AG08395 (cell line): ENCODE measurements around the gene SYP.
"Not testable (repeated sequence)": the region's sequence is repeated elsewhere in the genome, so short reads cannot be mapped to it uniquely, and the experiment has no call there.

Source experiments
- DNase-seq: peaks from one replicate; pipeline ENCODE4 v3.0.0; 2012; ENCODE audit warnings: mixed read lengths, low spot score

SYP gene

GRCh38 chrX:49166914-49167739, 32.9 kb downstream of the SYP start:
- DNase-seq: peak; percentile 61

- no peak for DNase-seq
Measured at GRCh38 chrX:49165901-49166881, 33.8 kb downstream of the SYP start.

GRCh38 chrX:49164589-49165360, 35.2 kb downstream of the SYP start:
- no peak for DNase-seq

DNA sequence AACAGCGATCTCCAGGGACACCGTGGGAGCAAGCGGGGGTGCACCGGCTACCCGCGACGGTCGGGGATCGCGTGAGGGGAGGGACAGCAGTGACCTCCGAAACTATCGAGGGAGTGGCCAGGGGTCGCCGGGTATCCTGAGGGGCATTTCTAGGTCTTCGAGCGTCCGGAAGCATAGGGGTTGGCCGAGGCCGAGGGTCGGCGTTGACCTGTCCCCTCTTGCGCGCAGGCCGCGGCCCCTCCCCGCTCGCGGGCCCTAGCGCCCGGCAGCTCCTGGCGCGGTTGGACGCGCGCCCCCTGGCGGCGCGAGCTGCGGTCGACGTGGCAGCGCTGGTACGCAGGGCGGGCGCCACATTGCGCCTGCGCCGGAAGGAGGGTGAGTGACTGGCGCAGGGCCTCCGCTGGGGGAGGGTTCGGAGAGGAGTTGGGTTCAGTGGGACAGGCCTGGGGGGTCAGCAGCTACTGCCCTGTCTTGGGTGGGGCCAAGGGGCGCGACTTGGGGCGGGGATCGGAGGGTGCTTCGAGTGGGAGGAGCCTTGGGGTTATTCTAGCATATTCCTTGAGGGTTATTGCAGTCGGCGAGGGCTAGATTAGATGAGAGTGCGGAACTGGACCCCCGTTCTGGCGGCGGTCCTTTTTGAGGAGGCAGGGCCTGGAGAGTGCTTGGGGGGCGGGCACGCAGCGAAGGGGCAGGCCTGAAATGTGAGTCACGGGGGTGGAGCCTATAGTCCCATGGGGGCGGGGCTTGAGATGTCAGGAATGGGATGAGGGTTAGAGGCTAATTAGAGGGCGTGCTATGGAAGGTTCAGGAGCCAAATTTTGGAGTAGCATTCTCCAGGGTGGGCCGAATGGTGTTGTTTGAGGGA, 36.2 kb downstream of the SYP start:
- peak; percentile 74 for DNase-seq

- no peak for DNase-seq
Measured at GRCh38 chrX:49162620-49163019, 37.4 kb downstream of the SYP start, which contains the start of gene MAGIX. MAGIX (plus strand) TSS chrX:49162758; CDS start chrX:49162890, 132 bp downstream.

DNA sequence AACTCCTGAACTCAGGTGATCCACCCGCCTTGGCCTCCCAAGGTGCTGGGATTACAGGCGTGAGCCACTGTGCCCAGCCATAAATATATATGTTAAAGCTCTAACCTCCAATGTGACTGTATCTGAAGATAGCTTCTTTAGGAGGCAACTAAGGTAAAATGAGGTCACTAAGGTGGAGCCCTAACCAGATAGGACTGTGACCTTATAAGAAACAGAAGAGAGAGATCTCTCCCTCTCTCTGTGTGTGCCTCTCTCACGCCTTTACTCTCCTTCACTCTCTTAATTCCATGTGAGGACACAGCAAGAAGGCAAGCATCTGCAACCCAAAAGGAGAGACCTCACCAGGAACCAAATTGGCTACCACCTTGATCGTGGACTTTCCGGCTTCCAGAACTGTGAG, 38.4 kb downstream of the SYP start:
- no peak for DNase-seq

- no peak for DNase-seq
Measured at GRCh38 chrX:49160908-49161307, 39.1 kb downstream of the SYP start.

- no peak for DNase-seq
Measured at GRCh38 chrX:49157194-49157593, 42.8 kb downstream of the SYP start.

DNA sequence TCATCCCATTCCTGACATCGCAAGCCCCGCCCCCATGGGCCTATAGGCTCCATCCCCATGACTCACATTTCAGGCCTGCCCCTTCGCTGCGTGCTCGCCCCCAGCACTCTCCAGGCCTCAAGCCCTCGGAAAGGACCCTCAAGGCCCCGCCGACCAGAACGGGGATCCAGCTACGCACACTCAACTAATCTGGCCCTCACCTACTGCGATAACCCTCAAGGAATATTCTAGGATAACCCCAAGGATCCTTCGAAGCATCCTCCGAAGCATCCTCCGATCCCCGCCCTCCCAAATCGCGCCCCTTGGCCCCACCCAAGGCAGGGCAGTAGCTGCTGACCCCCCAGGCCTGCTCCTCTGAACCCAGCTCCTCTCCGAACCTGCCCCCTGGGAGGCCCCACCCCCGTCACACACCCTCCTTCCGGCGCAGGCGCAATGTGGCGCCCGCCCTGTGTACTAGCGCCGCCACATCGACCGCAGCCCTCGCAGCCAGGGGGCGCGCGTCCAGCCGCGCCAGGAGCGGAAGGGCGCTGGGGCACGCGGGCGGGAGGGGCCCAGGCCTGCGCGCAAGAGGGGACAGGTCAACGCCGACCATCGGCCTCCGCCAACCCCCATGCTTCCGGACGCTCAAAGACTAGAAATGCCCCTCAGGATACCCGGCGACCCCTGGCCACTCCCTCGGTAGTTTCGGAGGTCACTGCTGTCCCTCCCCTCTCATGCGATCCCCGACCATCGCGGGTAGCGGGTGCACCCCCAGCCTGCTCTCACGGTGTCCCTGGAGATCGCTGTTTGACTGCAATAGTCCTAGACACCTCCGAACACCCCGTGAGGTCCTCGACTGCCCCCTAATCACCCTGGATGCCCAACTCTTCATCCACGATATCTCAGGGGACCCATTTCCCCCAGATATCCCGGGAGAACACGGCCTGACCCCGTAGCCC, 43.8 kb downstream of the SYP start:
- peak; percentile 88 for DNase-seq

DNA sequence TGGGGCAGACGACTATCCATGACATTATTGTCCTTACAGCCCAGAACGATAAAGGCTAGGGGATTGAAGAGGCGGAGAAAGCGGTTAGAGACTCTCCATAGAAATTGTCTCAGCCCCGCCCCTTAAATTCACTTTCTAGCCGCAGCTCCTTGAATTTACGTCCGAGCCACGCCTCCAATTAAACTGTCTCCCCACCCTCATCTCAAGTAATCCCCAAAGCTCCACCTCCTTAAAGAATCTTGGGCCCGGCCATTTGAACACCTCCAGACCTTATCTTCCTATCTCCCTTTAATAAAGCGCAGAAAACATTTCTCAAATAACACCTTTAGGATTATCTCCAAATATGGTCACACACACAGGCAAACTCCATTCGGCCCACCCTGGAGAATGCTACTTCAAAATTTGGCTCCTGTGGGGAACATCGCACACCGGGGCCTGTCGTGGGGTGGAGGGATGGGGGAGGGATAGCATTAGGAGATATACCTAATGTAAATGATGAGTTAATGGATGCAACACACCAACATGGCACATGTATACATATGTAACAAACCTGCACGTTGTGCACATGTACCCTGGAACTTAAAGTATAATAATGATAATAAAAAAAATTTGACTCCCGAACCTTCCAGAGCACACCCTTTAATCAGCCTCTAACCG, 44.6 kb downstream of the SYP start:
- DNase-seq: peak; percentile 46

GRCh38 chrX:49153467-49153866, 46.5 kb downstream of the SYP start:
- DNase-seq: no peak

DNA sequence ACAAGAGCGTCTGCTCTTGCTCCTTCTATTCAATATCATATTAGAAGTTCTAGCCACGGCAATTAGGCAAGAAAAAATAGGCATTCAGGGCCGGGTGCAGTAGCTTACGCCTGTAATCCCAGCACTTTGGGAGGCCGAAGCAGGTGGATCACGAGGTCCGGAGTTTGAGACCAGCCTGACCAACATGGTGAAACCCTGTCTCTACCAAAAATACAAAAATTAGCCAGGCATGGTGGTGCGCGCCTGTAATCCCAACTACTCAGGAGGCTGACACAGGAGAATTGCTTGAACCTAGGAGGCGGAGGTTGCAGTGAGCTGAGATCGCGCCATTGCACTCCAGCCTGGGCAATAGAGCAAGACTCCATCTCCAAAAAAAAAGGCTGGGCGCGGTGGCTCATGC, 50.7 kb downstream of the SYP start:
- not testable (repeated sequence) for DNase-seq

DNA sequence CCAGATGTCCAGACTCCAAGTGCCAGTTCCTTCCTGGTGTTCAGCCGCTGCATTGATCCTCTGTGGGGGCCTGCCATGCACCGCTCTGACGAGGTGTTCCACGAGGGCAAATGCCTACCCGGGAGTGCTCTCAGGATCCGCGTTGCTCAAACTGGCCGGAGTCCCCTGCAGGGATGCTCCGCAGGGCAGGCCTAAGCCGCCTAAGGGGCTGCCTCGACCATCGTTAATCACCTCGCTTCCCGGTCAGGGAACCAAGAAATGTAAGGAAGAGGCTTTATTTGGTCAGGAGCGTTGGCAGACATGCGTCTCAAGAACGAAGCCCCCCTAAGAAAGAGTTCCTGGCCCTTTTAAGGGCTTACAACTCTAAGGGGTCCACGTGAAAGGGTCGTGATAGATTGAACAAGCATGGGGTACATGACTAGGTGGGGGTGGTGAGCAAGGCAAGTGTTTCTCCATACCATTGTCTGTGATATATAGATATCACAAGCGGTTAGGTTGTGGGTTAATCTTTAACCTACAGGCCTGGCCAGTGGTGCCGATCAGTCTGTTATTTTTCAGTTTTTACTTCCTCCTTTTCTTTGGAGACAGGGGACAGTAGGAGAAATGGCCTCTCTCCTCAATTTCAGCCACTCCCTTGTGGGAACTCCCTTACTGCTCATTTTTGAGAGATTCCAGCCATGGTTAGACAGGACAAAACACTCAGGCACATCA, 51.4 kb downstream of the SYP start:
- DNase-seq: not testable (repeated sequence)

- no peak for DNase-seq
Measured at GRCh38 chrX:49147936-49148335, 52.1 kb downstream of the SYP start.

GRCh38 chrX:49147282-49147681, 52.7 kb downstream of the SYP start:
- DNase-seq: no peak

DNA sequence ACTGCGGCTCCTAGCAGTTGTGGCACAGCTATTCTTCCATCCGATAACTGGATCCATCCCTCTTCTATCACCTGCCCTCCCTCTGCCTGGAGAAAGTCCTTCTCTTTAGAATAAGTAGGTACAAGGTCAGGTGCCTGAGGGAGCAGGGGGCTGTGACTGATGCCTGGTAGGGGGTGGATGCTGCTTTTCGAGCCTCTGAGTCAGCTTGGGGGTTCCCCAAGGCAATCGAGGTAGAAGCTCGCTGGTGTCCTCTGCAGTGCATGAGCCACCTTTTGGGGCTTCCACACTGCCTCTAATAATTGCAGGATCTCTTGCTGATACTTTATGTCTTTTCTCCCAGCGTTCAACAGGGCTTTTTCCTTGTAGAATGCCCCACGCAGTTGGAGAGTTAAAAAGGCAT, 56.8 kb downstream of the SYP start:
- not testable (repeated sequence) for DNase-seq

GRCh38 chrX:49142264-49142663, 57.7 kb downstream of the SYP start:
- DNase-seq: not testable (repeated sequence)

GRCh38 chrX:49139713-49140112, 60.3 kb downstream of the SYP start:
- DNase-seq: no peak
